Measurements from ENCODE around the gene PTGDS. TPM values are rescaled to one million over a fixed set of nuclear protein-coding genes. Genes with fewer than 3 reads are reported as not detected.

PTGDS gene
- total RNA-seq, 1 donor: 32.8 TPM

DNA sequence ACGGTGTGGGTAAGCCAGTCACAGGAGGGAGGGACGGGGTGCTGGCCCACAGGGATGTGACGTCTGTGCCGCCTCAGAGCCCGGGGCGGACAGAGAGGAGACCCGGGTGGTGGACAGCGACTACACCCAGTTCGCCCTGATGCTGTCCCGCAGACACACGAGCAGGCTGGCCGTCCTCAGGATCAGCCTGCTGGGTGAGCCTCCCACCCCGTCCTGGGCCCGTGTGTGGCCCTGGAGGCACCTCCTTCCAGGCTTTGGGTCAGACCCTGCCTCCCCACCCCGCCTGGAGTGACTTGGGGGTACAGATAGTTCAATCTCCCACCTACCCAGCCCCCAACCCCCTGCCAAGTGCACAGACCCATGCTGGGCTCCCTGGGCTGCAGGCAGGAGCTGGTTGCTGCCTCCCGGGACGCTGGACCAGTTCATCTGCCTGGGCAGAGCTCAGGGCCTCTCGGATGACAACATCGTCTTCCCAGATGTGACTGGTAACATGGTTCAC, 23.5 kb upstream of the PTGDS start:
- no peak for DNase-seq (ENCODE audit: low read depth)
- no peak overlapping the region for H3K4me3 ChIP-seq (ENCODE audit: low read depth, low read length)
- TF ChIP-seq CTCF (IDR thresholded peaks at IDR 0.05; ENCODE audit: insufficient read depth, low read length): no peak

DNA sequence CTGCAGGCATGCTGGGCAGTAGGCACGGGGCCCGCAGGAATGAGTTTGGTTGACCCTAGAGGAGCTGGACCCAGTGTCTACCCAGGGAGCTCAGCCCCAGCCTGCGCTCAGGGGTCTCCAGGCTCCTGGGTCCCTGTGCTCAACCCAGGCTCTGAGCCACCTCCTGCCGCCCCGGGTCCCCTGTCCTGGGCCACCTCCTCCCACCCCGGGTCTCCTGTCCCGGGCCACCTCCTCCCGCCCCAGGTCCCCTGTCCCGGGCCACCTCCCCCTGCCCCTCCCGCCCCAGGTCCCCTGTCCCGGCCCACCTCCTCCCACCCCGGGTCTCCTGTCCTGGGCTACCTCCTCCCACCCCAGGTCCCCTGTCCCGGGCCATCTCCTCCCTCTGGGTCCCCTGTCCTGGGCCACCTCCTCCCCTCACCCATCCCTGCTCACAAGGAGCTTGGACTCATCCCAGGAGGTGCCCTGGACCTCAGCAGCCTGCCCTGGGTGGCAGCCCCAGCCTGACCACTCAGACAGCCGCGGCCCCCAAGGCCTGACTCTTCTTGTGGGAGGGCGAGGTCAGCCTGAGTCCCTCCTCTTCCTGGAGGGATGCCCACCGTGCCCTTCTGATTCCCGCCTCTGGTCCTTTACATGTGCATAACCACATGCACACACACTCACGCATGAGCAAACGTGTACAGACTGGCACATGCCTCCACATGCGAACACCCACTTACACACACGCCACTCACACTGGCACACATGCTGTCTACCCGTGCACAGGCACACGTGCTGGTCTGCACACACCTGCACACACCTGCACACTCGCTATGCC, 22.8 kb upstream of the PTGDS start:
- H3K4me3 ChIP-seq (ENCODE audit: low read depth, low read length): no peak overlapping the region
- TF ChIP-seq CTCF (IDR thresholded peaks at IDR 0.05; ENCODE audit: insufficient read depth, low read length): no peak
- DNase-seq (ENCODE audit: low read depth): no peak

- no peak for TF ChIP-seq CTCF (IDR thresholded peaks at IDR 0.05; ENCODE audit: insufficient read depth, low read length)
- no peak for DNase-seq (ENCODE audit: low read depth)
- H3K4me3 ChIP-seq (ENCODE audit: low read depth, low read length): no peak overlapping the region
Observed at GRCh38 chr9:136955202-136955942, 21.9 kb upstream of the PTGDS start.

- DNase-seq (ENCODE audit: low read depth): no peak
- H3K4me3 ChIP-seq (ENCODE audit: low read depth, low read length): no peak overlapping the region
- TF ChIP-seq CTCF (IDR thresholded peaks at IDR 0.05; ENCODE audit: insufficient read depth, low read length): no peak
Observed at GRCh38 chr9:136955943-136956335, 21.4 kb upstream of the PTGDS start.

- H3K4me3 ChIP-seq (ENCODE audit: low read depth, low read length): no peak overlapping the region
- no peak for TF ChIP-seq CTCF (IDR thresholded peaks at IDR 0.05; ENCODE audit: insufficient read depth, low read length)
- no peak for DNase-seq (ENCODE audit: low read depth)
Observed at GRCh38 chr9:136956604-136957003, 20.7 kb upstream of the PTGDS start.

DNA sequence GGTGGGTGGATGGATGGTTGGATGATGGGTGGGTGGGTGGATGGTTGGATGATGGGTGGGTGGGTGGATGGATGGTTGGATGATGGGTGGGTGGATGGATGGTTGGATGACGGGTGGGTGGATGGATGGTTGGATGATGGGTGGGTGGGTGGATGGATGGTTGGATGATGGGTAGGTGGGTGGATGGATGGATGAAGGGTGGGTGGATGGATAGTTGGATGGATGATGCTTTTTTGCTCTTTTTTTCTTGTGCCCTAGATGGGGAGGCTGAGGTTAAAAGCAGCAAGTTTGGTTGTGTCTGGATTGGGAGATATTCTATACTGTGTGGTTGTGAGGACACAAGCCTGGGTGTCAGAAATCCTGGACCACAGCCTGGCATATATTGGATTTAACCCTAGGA, 19.8 kb upstream of the PTGDS start:
- DNase-seq (ENCODE audit: low read depth): no peak
- no peak overlapping the region for H3K4me3 ChIP-seq (ENCODE audit: low read depth, low read length)
- TF ChIP-seq CTCF (IDR thresholded peaks at IDR 0.05; ENCODE audit: insufficient read depth, low read length): no peak
